Stimulated activated CD8-positive, alpha-beta memory T cell treated with anti-CD3 and anti-CD28 coated beads, Interleukin-4, amount 100 ng/mL, for 48 hours (primary cell): Measurements from ENCODE around the gene MLYCD.
"Not testable (repeated sequence)": the region's sequence is repeated elsewhere in the genome, so short reads cannot be mapped to it uniquely, and the experiment has no call there.

ENCODE experiments used
- DNase-seq: peaks from one replicate; pipeline ENCODE4 v3.0.0-alpha.2; 2020

MLYCD gene

GRCh38 chr16:83942815-83943515 lies 44.0 kb downstream of the MLYCD start:
- DNase-seq = no peak

- DNase-seq = no peak
These were observed 44.7 kb downstream of the MLYCD start for GRCh38 chr16:83943516-83944050.

GRCh38 chr16:83945587-83945986 lies 46.7 kb downstream of the MLYCD start:
- no peak for DNase-seq

- no peak for DNase-seq
These were observed 47.4 kb downstream of the MLYCD start for GRCh38 chr16:83946154-83946780.

- no peak for DNase-seq
These were observed 48.1 kb downstream of the MLYCD start for GRCh38 chr16:83946781-83947566.

GRCh38 chr16:83947642-83948234 lies 48.8 kb downstream of the MLYCD start:
- no peak for DNase-seq

- DNase-seq = no peak
These were observed 50.2 kb downstream of the MLYCD start for GRCh38 chr16:83948914-83949723.

- no peak for DNase-seq
These were observed 50.7 kb downstream of the MLYCD start for GRCh38 chr16:83949724-83950001.

- DNase-seq = not testable (repeated sequence)
These were observed 52.0 kb downstream of the MLYCD start for GRCh38 chr16:83950862-83951399.

- DNase-seq = no peak
These were observed 52.6 kb downstream of the MLYCD start for GRCh38 chr16:83951544-83951943.

- DNase-seq = no peak
These were observed 53.6 kb downstream of the MLYCD start for GRCh38 chr16:83952587-83952939.

GRCh38 chr16:83952940-83953795 lies 54.3 kb downstream of the MLYCD start, which contains the start of gene OSGIN1:
OSGIN1 (plus strand) TSS chr16:83953240; CDS start chr16:83957672, 4,432 bp downstream.
- peak; percentile 91 for DNase-seq

- DNase-seq = peak; percentile 26
These were observed 55.1 kb downstream of the MLYCD start for GRCh38 chr16:83953796-83954576.

GRCh38 chr16:83954577-83955016 lies 55.7 kb downstream of the MLYCD start:
- no peak for DNase-seq

- no peak for DNase-seq
These were observed 56.6 kb downstream of the MLYCD start for GRCh38 chr16:83955218-83956130.

- peak; percentile 88 for DNase-seq
These were observed 57.7 kb downstream of the MLYCD start for GRCh38 chr16:83956336-83957289.

GRCh38 chr16:83957296-83957855 lies 58.5 kb downstream of the MLYCD start:
- no peak for DNase-seq
